ENCODE results near the gene BICRAL.
"Not testable (repeated sequence)": the region's sequence is repeated elsewhere in the genome, so short reads cannot be mapped to it uniquely, and the experiment has no call there.

DNA sequence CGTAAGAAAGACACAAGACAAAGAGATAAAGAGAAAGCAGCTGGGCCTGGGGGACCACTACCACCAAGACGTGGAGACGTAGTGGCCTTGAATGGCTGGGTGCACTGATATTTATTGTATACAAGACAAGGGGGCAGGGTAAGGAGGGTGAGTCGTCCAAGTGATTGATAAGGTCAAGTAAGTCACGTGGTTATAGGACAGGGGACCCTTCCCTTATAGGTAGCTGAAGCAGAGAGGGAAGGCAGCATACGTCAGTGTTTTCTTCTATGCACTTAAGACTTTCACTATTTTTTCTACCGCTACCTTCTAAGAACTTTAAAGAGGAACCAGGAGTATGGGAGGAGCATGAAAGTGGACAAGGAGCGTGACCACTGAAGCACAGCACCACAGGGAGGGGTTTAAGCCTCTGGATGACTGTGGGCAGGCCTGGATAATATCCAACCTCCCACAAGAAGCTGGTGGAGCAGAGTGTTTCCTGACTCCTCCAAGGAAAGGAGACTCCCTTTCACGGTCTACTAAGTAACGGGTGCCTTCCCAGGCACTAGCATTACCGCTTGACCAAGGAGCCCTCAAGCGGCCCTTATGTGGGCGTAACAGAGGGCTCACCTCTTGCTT, 47.9 kb upstream of the BICRAL start:
- not testable (repeated sequence) for TF ChIP-seq REST (IDR thresholded peaks at IDR 0.05); CTCF (IDR thresholded peaks at IDR 0.05; ENCODE audit: low read depth, low read length, missing input control); SP1 (IDR thresholded peaks at IDR 0.05); HNF4G (IDR thresholded peaks at IDR 0.05); RAD21 (IDR thresholded peaks at IDR 0.05); YY1 (IDR thresholded peaks at IDR 0.05); TAF1 (conservative IDR thresholded peaks at IDR 0.05); MAX (IDR thresholded peaks at IDR 0.05)
- TF ChIP-seq, protein P1, sequence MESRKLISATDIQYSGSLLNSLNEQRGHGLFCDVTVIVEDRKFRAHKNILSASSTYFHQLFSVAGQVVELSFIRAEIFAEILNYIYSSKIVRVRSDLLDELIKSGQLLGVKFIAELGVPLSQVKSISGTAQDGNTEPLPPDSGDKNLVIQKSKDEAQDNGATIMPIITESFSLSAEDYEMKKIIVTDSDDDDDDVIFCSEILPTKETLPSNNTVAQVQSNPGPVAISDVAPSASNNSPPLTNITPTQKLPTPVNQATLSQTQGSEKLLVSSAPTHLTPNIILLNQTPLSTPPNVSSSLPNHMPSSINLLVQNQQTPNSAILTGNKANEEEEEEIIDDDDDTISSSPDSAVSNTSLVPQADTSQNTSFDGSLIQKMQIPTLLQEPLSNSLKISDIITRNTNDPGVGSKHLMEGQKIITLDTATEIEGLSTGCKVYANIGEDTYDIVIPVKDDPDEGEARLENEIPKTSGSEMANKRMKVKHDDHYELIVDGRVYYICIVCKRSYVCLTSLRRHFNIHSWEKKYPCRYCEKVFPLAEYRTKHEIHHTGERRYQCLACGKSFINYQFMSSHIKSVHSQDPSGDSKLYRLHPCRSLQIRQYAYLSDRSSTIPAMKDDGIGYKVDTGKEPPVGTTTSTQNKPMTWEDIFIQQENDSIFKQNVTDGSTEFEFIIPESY (IDR thresholded peaks at IDR 0.05), result not testable (repeated sequence)
